ES-I3 (cell line): ENCODE measurements around the gene KMT2B.

ENCODE experiments used
- H3K36me3 ChIP-seq: 2 replicates; pipeline ENCODE4 v1.6.1; 2013; ENCODE audit warnings: mild to moderate bottlenecking, low read length, control low read depth, moderate library complexity; ENCODE audit not compliant: insufficient read depth
- H3K4me1 ChIP-seq: 2 replicates; pipeline ENCODE4 v1.6.1; 2013; ENCODE audit warnings: mild to moderate bottlenecking, control low read depth, low read length; ENCODE audit not compliant: insufficient read depth
- H3K9ac ChIP-seq: 2 replicates; pipeline ENCODE4 v1.6.1; 2013; ENCODE audit warnings: low read depth, mild to moderate bottlenecking, low read length, moderate library complexity
- H3K9me3 ChIP-seq: 2 replicates; pipeline ENCODE4 v1.6.1; 2013; ENCODE audit warnings: mild to moderate bottlenecking, low read length, moderate library complexity; ENCODE audit not compliant: control insufficient read depth, insufficient read depth

Gene KMT2B

DNA sequence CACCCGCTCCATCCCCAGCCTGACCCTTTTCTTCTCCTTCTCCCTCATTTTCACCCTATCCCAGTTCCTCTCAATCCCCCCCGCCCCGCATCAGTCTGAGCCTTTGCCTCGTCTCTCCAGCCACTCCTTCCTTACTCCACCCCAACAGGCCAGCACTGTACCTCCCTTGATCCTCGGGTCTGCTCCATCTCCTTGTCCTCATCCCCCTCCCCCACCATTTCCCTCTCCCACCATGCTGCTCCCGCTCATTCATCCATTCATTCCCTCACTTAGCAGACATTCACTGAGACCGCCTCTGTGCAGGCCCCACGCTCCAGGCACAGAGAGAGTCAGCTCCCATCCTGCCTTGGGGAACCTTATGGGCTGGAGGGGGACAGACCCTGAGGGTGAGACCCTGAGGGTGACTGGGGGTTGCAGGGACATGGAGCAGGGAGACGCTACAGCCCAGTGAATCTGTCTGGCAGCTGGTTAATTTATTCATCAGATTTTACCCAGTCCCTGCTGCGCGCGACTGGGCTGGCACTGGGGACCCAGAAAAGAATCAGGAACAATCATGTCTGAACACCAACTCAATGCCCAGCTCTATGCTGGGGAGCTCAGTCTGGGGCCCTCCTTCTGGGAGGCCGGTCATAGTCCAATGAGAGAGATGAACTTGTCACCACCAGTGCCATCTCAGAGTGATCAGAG lies 58.4 kb downstream of the KMT2B start:
- H3K9me3 ChIP-seq: no peaks in the 10 kb centered on the region
- peaks cover 14% of the 10 kb centered on the region for H3K4me1 ChIP-seq
- no peak overlapping the region for H3K9ac ChIP-seq
- H3K36me3 ChIP-seq: no peaks in the 10 kb centered on the region

DNA sequence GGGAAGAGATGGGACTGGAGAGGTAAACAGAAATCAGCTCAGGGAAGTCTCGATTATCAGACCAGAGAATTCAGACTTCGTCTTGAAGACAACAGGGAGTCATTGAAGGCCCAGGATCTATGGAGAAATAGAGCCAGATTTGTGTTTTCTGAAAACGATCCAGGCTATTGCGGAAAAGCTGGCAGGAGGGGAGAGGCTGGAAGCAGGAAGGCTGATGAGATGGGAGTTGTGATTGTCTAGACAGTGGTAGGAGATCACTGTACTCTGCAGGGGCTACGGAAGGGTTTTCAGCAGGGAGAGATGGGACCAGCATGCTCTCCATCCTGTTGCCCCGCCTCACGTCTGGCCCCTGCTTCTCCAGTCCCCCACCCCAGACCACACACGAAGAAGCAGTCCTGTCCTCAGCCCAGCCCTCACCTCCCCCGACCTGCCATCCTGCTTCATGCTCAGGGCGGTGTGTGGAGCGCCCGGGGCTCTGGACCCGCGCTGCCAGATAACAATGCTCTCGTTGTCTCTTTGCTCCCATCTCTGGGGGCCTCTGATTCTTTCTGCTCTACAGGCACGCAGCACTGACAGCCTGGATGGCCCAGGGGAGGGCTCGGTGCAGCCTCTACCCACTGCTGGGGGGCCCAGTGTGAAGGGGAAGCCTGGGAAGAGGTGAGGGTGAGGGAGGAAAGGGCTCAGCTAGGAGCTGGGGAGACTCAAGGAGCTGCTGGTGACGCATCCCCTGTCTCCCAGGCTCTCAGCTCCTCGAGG lies 59.5 kb downstream of the KMT2B start:
- H3K9ac ChIP-seq: no peak overlapping the region
- no peaks in the 10 kb centered on the region for H3K36me3 ChIP-seq
- peaks cover 21% of the 10 kb centered on the region for H3K4me1 ChIP-seq
- H3K9me3 ChIP-seq: no peaks in the 10 kb centered on the region

DNA sequence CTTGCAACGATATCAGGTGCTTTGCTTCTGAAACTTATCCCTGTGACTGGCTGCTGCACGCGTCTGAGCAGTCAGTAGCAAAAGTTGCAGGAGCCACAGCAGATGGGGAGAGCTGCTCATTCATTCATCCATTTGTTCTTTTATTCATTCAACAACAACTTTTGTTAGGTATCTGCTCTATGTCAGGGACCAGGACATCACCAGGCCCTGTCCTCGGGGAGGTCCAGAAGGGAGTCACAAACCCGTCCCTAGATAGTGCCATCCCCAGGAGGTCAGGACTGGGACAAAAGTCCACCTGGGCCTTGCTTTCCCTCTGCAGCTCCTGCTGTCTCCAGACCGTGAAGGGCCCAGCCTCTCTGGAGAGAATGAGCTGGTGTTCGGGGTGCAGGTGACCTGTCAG lies 60.2 kb downstream of the KMT2B start:
- H3K9me3 ChIP-seq: no peaks in the 10 kb centered on the region
- H3K36me3 ChIP-seq: no peaks in the 10 kb centered on the region
- H3K4me1 ChIP-seq: peaks cover 21% of the 10 kb centered on the region
- no peak overlapping the region for H3K9ac ChIP-seq

DNA sequence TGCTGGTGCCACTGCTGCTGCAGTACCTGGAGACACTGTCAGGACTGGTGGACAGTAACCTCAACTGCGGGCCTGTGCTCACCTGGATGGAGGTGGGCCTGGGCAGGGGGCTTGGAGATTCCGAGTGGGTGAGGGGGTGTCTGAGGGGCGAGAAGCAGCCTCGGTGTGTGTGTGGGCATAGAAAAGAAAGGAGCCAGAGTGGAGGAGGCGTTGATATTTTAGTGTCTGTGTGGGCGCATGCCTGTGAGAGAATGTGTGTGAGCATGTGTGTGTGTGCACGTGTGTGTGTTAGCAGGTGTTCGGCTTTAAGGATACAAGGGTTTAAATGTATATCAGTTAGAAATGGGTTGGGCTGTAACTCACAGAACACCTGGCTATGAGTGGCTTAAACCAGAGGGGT lies 61.2 kb downstream of the KMT2B start:
- Histone ChIP-seq H3K36me3 (no peaks in the 10 kb centered on the region), H3K9me3 (no peaks in the 10 kb centered on the region), H3K4me1 (peaks cover 26% of the 10 kb centered on the region), H3K9ac (no peak overlapping the region)

DNA sequence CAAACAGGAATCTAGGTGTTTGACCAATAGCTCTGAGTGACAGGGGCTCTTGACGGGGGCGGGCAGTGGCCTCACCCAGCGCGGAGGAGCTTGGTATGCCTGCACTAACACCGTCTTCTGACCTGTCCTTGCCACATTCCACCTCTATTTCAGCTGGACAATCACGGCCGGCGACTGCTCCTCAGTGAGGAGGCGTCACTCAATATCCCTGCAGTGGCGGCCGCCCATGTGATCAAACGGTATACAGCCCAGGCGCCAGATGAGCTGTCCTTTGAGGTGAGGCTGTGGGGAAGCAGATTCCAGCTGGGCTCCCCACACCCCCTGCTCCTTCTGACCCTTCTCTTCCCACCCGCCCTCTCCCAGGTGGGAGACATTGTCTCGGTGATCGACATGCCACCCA lies 62.3 kb downstream of the KMT2B start:
- Histone ChIP-seq H3K9ac (no peak overlapping the region), H3K4me1 (peaks cover 26% of the 10 kb centered on the region), H3K36me3 (no peaks in the 10 kb centered on the region), H3K9me3 (no peaks in the 10 kb centered on the region)

DNA sequence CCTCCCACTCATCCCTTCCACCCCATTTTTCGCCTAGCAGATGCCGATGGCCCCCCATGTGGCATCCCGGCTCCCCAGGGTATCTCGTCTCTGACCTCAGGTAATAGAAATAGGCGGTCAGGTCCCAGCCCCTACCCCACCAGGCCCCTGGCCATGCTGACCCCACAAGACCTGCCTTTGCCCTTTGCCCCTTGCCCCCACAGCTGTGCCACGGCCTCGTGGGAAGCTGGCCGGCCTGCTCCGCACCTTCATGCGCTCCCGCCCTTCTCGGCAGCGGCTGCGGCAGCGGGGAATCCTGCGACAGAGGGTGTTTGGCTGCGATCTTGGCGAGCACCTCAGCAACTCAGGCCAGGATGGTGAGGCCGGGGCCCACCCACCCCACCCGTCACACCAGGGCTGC lies 62.9 kb downstream of the KMT2B start:
- no peaks in the 10 kb centered on the region for H3K36me3 ChIP-seq
- peaks cover 26% of the 10 kb centered on the region for H3K4me1 ChIP-seq
- H3K9ac ChIP-seq: no peak overlapping the region
- no peaks in the 10 kb centered on the region for H3K9me3 ChIP-seq

DNA sequence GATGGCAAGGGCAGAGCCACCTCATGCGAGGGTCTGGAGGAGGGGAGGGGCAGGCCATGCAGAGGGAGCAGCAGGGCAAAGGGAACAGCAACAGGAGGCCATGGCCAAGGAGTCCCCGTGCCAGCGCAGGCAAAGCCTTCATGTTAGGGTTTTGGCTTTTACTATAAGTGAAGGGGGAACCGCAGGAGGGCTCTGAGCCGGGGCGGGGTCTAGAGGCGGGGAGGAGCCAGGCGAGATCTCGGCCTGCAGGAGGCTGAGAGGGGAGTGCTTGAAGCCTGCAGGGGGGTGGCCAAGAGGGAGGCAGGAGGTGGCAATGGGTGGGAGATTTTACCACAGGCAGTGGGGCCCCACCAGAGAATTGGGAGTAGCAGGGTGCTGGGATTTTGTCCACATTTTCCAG lies 63.8 kb downstream of the KMT2B start:
- peaks cover 21% of the 10 kb centered on the region for H3K4me1 ChIP-seq

DNA sequence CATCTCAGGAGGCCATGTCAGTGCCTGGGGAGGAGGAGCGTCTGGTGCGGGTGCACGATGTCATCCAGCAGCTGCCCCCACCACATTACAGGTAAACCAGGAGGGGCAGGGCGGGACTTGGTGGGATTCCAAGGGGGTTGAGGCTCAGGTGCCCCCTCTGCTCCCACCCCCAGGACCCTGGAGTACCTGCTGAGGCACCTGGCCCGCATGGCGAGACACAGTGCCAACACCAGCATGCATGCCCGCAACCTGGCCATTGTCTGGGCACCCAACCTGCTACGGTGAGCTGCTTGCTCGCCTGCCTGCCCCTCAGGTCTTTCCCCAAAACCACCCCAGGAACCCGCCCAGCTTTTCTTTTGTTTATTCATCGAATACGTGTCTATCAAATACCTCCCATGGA lies 64.8 kb downstream of the KMT2B start:
- Histone ChIP-seq H3K9ac (no peak overlapping the region), H3K36me3 (no peaks in the 10 kb centered on the region), H3K4me1 (peaks cover 14% of the 10 kb centered on the region; the same call in 1 of the 2 replicates), H3K9me3 (no peaks in the 10 kb centered on the region)

More for the DNA sequence above, 63.8 kb downstream of the KMT2B start:
- Histone ChIP-seq H3K9ac (no peak overlapping the region), H3K36me3 (no peaks in the 10 kb centered on the region), H3K9me3 (no peaks in the 10 kb centered on the region)

DNA sequence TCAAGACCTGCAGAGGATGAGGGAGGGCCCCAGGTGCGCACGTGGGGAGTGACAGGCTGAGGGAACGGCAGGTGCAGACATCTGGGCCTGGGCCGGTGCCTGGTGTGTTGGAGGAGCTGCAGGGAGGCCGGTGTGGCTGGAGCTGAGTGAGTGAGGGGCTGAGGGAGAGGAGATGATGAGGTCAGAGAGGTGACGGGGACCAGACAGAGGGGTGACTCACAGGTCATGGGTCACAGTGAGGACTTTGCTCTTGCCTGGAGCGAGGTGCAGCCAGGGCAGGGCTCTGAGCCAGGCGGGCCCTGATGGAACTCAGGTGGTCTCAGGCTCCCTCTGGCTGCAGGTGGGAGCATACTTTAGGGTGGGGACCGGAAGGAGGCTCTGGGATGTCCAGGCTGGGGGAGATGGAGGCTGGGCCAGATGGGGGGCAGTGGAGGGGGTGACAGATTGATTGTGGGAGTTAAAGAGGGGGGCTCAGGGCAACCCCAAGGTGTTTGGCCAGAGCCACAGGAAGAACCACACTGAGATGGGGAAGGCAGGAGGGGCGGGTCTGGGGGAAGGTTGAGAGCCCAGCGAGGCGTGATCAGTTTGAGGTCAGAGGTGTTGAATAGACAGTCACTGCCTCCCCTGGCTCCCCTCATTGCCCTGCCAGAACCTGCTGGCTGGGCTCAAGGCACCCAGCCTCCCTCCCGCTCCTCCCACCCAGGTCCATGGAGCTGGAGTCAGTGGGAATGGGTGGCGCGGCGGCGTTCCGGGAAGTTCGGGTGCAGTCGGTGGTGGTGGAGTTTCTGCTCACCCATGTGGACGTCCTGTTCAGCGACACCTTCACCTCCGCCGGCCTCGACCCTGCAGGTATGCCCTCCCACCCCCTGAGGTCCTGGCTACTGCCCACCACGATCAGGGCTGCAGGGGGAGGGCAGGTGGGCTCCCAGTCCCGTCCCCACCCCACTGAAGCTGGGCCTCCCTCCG lies 65.9 kb downstream of the KMT2B start:
- no peaks in the 10 kb centered on the region for H3K9me3 ChIP-seq
- peak overlapping the region; percentile 66; the same call in 1 of the 2 replicates for H3K9ac ChIP-seq
- H3K36me3 ChIP-seq: no peaks in the 10 kb centered on the region

DNA sequence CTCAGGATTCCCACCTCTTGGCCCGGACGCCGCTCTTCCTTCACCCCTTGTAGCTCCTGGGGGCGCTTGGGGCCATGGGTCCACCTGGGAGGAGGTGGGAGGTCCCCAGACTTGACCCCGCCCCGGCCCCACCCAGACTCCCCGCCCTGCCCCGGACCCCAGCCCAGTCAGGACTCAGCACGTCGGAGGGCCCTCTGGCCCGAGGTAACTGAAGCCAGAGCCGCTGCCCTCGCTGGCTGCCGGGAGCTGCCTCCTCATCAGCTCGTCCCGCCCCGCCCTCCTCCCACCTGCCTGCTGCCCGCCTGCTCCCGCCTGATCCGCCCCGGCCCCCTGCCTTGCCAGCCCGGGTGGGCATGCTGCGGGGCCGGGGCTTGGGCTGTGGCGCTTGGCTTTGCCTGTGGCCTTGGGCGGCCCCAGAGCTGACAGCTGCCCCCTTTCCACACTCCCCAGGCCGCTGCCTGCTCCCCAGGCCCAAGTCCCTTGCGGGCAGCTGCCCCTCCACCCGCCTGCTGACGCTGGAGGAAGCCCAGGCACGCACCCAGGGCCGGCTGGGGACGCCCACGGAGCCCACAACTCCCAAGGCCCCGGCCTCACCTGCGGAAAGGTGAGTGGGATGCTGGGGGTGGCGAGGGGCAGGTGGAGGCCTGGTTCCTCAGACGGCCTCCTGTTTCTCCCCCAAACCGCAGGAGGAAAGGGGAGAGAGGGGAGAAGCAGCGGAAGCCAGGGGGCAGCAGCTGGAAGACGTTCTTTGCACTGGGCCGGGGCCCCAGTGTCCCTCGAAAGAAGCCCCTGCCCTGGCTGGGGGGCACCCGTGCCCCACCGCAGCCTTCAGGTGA lies 66.9 kb downstream of the KMT2B start:
- H3K9me3 ChIP-seq: no peaks in the 10 kb centered on the region
- H3K36me3 ChIP-seq: no peaks in the 10 kb centered on the region
- 0 out of 2 replicates have a peak, but pooled peaks cover 12% of the 10 kb centered on the region for H3K4me1 ChIP-seq
- H3K9ac ChIP-seq: peak overlapping the region; percentile 66

More for the DNA sequence above, 65.9 kb downstream of the KMT2B start:
- 0 out of 2 replicates have a peak, but pooled peaks cover 12% of the 10 kb centered on the region for H3K4me1 ChIP-seq

DNA sequence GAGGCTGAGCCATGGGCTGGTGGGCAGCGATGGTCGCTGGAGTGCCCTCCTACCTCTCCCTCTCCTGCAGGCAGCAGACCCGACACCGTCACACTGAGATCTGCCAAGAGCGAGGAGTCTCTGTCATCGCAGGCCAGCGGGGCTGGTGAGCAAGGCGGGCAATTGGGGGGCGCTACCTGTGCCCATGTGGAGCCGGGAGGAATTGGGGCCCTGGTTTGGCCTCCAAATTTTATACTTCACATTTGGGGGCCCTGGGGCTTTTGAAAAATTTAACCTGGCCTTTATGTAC lies 67.5 kb downstream of the KMT2B start:
- H3K36me3 ChIP-seq: no peaks in the 10 kb centered on the region
- 0 out of 2 replicates have a peak, but pooled peaks cover 12% of the 10 kb centered on the region for H3K4me1 ChIP-seq
- no peaks in the 10 kb centered on the region for H3K9me3 ChIP-seq
- peak overlapping the region; percentile 66 for H3K9ac ChIP-seq

DNA sequence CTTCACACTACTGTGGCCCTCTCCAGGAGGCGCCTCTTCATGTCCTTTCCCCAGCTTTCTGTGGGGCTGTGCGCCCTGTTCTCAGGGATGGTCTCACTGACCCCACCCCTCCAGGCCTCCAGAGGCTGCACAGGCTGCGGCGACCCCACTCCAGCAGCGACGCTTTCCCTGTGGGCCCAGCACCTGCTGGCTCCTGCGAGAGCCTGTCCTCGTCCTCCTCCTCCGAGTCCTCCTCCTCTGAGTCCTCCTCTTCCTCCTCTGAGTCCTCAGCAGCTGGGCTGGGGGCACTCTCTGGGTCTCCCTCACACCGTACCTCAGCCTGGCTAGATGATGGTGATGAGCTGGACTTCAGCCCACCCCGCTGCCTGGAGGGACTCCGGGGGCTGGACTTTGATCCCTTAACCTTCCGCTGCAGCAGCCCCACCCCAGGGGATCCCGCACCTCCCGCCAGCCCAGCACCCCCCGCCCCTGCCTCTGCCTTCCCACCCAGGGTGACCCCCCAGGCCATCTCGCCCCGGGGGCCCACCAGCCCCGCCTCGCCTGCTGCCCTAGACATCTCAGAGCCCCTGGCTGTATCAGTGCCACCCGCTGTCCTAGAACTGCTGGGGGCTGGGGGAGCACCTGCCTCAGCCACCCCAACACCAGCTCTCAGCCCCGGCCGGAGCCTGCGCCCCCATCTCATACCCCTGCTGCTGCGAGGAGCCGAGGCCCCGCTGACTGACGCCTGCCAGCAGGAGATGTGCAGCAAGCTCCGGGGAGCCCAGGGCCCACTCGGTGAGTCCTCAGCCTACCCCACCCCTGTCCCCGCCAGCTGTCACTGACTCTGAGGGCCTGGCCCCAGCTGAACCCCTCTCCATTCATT lies 68.7 kb downstream of the KMT2B start:
- Histone ChIP-seq H3K36me3 (no peaks in the 10 kb centered on the region), H3K9me3 (no peaks in the 10 kb centered on the region), H3K9ac (no peak overlapping the region), H3K4me1 (0 out of 2 replicates have a peak, but pooled peaks cover 9% of the 10 kb centered on the region)

DNA sequence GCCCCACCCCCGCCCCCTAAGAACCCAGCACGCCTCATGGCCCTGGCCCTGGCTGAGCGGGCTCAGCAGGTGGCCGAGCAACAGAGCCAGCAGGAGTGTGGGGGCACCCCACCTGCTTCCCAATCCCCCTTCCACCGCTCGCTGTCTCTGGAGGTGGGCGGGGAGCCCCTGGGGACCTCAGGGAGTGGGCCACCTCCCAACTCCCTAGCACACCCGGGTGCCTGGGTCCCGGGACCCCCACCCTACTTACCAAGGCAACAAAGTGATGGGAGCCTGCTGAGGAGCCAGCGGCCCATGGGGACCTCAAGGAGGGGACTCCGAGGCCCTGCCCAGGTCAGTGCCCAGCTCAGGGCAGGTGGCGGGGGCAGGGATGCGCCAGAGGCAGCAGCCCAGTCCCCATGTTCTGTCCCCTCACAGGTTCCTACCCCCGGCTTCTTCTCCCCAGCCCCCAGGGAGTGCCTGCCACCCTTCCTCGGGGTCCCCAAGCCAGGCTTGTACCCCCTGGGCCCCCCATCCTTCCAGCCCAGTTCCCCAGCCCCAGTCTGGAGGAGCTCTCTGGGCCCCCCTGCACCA lies 69.5 kb downstream of the KMT2B start:
- Histone ChIP-seq H3K36me3 (no peaks in the 10 kb centered on the region), H3K9ac (no peak overlapping the region), H3K4me1 (0 out of 2 replicates have a peak, but pooled peaks cover 5% of the 10 kb centered on the region)

More for the DNA sequence above, 69.5 kb downstream of the KMT2B start:
- H3K9me3 ChIP-seq: no peaks in the 10 kb centered on the region
